ENCODE results near the gene PRODH2. TPM values are rescaled to one million over a fixed set of nuclear protein-coding genes. Genes with fewer than 3 reads are reported as not detected.
"Not testable (repeated sequence)": the region's sequence is repeated elsewhere in the genome, so short reads cannot be mapped to it uniquely, and the experiment has no call there.

The PRODH2 gene
- total RNA-seq, 1 donor from 2014 or later = not detected

- DNase-seq = no peak
Observed at GRCh38 chr19:35781650-35782049, 31.0 kb downstream of the PRODH2 start.

GRCh38 chr19:35780717-35781116, 31.9 kb downstream of the PRODH2 start:
- DNase-seq = no peak

- DNase-seq = no peak
Observed at GRCh38 chr19:35780058-35780457, 32.6 kb downstream of the PRODH2 start.

GRCh38 chr19:35779033-35779432, 33.6 kb downstream of the PRODH2 start:
- no peak for DNase-seq

GRCh38 chr19:35777961-35778360, 34.7 kb downstream of the PRODH2 start:
- no peak for DNase-seq

GRCh38 chr19:35777086-35777841, 35.4 kb downstream of the PRODH2 start:
- DNase-seq = no peak

- no peak for DNase-seq
Observed at GRCh38 chr19:35776102-35776788, 36.4 kb downstream of the PRODH2 start.

- peak; percentile 99 for DNase-seq
Observed at GRCh38 chr19:35775298-35776101, 37.1 kb downstream of the PRODH2 start, which contains the start of gene ARHGAP33. Gene ARHGAP33, plus strand, starts transcription at chr19:35775564. Its CDS starts 95 bp downstream, at chr19:35775659.

- DNase-seq = no peak
Observed at GRCh38 chr19:35775046-35775297, 37.7 kb downstream of the PRODH2 start.

GRCh38 chr19:35774274-35775045, 38.2 kb downstream of the PRODH2 start:
- DNase-seq = no peak

- no peak for DNase-seq
Observed at GRCh38 chr19:35773020-35773806, 39.4 kb downstream of the PRODH2 start.

GRCh38 chr19:35772362-35772761, 40.3 kb downstream of the PRODH2 start:
- not testable (repeated sequence) for DNase-seq

- DNase-seq = no peak
Observed at GRCh38 chr19:35768082-35768421, 44.6 kb downstream of the PRODH2 start.

GRCh38 chr19:35767288-35768081, 45.2 kb downstream of the PRODH2 start:
- DNase-seq = peak; percentile 47

- DNase-seq = no peak
Observed at GRCh38 chr19:35766571-35767104, 46.0 kb downstream of the PRODH2 start.

GRCh38 chr19:35764432-35765315, 48.0 kb downstream of the PRODH2 start:
- DNase-seq = no peak

GRCh38 chr19:35760711-35761349, 51.8 kb downstream of the PRODH2 start:
- no peak for DNase-seq

GRCh38 chr19:35759697-35760096, 52.9 kb downstream of the PRODH2 start:
- DNase-seq = no peak

All from tongue (tissue), 2 donors.